HG02623 (cell line): ENCODE data around the gene DPEP2.
"Not testable (repeated sequence)": the region's sequence is repeated elsewhere in the genome, so short reads cannot be mapped to it uniquely, and the experiment has no call there.

Experiments used
- ATAC-seq: cut with Tn5 transposase; IDR thresholded peaks from one replicate; pipeline ENCODE4 v1.9.1; 2021; ENCODE audit warnings: moderate library complexity; ENCODE audit not compliant: unreplicated experiment

DPEP2 gene

DNA sequence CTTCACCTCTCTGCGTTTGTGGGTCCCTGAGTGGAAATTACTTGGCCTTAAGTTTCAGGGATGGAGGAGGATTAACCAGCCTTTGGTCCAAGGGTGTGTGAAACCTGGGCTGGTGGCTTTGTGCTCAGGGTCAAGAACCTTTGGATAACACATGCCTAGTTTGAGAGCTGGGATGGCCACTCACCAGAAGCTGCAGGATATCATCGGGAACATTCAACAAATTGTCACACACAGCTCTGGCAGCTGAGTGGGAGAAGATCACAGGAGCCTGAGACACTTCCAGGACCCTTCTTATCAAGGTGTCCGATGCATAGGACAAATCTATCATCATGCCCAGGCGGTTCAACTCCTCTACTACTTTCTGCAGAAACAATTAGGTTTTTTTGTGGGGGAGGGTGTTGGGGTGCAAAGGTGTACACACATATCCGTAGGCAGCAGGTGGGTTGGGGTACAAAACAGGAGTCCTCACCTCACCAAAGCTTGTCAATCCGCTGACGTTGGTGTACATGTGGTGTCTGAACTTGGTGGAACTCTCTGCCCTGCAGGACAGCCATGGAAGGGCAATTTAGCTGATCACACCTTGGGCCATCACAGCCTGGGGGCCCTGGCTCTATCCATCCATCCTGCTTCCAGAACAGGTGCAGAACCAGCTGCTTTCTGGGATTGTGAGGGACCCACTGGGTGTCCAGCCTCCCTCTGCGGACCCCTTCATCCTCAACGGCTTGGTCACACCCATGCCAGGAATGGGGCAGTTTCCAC, 21.6 kb downstream of the DPEP2 start:
- no peak for ATAC-seq

DNA sequence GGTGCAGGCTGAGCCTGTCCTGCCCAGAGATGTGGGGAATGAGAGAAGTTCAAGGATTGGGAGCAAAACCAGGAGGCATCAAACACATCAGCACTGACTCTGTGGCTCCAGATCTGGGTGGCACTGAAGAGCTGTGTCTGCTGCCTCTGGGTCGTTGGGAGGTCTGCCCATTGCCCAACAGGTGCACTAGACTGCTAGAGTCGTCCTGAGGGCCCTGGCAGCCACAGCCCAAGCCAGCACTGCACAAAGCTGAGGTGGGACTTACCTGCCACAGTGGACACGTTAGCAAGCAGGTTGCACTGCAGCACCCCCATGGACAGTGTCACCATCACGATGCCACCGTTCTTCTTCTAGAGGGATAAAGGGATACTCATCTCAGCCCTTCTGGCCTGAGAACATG, 22.3 kb downstream of the DPEP2 start:
- no peak for ATAC-seq

GRCh38 chr16:67976205-67976604, 23.1 kb downstream of the DPEP2 start:
- ATAC-seq, result no peak

GRCh38 chr16:67975321-67976105, 23.8 kb downstream of the DPEP2 start:
- no peak for ATAC-seq

- ATAC-seq, result not testable (repeated sequence)
These were observed 27.0 kb downstream of the DPEP2 start for GRCh38 chr16:67972285-67972684.

DNA sequence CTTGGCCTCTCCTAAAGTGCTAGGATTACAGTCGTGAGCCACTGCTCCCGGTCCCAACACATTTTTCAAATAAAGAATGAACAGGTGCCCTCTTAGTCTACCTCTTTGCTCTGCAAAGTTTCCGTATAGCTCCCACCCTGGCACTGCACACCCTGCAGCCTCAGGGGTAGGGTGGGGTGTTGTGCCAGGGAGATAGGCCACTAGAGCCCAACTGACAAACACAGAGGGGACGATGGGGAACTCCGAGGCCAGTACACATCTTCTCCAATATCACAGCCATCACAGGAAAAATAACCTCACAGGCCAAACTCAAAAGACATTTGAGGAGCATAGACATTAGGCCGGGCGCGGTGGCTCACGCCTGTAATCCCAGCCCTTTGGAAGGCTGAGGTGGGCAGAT, 28.2 kb downstream of the DPEP2 start:
- no peak for ATAC-seq

- no peak for ATAC-seq
These were observed 29.8 kb downstream of the DPEP2 start for GRCh38 chr16:67969254-67970039.

DNA sequence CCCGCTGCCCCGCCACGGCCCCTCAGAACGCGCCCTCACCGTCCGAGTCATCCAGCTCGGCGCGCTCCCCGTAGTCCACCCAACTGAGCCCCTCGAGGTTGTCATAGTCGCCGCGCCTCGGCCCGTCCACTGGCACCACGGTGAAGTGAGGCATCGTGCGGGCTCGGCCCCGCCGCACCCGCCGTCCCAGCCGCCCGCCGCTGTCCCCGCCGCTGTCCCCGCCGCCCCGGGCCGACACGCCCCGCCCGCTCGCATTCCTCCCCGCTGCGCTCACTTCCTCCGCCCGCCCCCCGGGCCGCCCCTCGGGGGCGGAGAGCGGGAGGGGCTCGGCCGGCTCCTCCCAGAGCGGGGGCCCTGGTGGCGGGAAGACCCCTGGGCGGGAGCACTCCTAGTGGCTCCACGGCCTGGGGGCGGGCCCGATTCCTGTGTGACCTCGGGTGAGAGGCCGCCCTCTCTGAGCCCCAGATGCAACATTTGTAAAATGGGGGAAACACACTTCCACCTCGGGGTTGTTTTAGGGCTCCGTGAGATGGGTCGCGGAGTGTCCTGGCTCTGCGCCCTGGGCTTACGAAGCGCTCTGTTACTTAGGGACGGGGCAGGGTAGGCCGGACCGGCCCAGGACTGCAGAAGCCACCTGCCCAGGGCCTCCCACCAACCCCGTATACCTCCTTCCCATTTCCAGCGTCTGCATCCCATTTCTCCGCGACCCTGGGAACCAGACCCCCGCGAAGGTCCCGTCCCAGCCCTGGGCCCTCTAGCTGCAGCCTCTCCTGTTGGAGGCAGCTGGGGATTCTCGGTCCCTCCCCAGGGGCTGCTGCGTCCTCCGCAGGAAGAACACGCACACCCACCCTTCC, 30.7 kb downstream of the DPEP2 start, which contains the start of gene SLC12A4:
Gene SLC12A4 (minus strand): TSS at position 238 of the 854 bp plus-strand sequence. CDS start 84 bp downstream, at position 154.
- ATAC-seq, result peak; percentile 65

- ATAC-seq, result peak; percentile 14
These were observed 31.3 kb downstream of the DPEP2 start for GRCh38 chr16:67967958-67968399.

DNA sequence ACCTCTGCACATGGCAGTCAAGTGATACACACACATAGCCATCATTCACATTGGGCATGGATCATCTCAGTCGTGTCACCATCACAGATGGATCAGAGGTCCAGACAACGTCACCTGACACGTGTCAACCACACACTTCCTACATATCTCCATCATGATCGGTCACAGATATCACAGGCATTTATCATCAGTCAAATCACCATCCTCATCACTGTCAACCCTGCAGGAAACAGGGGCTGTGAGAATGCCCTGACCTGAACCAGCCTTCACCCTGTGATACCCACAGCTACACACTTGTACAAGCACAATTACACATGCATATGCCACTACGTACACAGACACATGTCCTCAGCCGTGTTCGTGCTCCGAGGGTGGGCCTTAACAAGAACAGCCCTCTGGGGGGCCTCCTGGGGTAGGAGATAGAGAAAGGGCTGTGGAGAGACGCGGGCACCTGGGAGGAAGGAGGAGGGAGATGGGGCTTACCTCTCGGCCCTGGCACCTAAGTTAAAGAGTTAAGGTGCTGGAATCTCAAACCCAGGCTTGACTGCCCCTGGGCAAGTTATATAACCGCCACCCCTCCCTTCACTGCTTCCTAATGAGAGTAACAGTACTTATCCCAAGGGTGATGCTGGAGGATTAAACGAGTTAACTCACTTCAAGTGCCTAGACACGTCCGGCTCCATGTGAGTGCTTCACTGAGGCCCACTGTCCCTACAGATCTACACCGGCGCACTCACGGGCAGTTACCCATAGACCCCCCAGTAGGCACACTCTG, 31.9 kb downstream of the DPEP2 start:
- no peak for ATAC-seq

- no peak for ATAC-seq
These were observed 32.6 kb downstream of the DPEP2 start for GRCh38 chr16:67966549-67967182.

GRCh38 chr16:67965668-67966548, 33.4 kb downstream of the DPEP2 start:
- ATAC-seq, result no peak

- no peak for ATAC-seq
These were observed 34.7 kb downstream of the DPEP2 start for GRCh38 chr16:67964477-67965131.

DNA sequence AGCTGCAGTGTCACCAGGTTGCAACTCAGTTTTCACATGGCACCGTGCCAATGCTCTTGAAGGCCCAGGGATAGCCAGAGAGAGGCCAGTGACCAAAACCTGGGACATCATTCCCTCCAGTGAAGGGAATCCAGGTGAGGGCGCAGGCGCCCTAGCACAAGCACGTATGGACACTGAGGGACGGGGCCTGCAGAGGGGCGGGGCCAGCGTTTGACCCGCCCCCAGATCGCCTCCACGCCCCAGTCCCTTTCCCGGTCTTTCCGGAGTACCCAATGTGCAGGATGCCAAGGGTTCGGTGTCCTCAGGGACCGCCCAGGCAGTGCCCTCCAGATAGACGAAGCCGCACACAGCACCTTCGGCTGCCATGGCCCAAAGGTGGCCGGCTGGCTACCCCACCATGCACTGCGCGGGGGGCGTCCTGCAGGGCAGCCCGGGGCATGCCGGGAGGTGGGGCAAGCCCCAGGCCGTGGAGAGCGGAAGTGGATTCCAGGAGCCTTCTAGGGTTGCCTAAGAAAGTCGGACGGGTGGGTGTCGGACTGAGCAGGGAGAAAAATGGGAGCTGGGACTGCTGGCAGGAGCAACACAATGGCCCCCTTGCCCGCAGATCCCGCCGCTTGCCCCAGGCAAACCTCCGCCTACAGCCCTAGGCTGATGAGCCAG, 35.5 kb downstream of the DPEP2 start:
- no peak for ATAC-seq

GRCh38 chr16:67963292-67963661, 36.0 kb downstream of the DPEP2 start:
- ATAC-seq, result no peak

GRCh38 chr16:67962135-67962534, 37.1 kb downstream of the DPEP2 start:
- ATAC-seq, result no peak

DNA sequence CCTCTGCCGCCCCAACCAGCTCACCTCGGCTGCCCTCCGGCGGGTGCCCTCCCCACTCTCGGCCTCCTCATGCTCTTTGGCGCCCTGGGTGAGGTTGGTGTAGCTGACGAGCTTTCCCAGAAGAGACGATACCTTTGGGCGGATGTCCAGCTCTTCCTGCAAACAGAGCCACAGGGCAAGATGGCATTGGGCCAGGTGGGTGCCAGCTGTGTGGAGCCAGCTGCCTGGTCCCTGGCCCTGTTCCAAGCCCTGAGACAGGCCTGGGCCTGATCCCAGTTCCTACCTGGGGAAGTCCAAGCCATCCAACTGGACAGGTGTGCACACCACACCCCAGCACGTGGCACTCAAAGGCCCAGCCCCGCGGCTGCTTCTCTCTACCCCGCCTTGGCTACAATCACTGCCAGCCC, 37.7 kb downstream of the DPEP2 start:
- ATAC-seq, result no peak
